Mucosa of descending colon (tissue), 3 donors: ENCODE results near the gene EPB42. TPM values are rescaled to one million over a fixed set of nuclear protein-coding genes. Genes with fewer than 3 reads are reported as not detected.

Experiments used
- ATAC-seq: fragments of 200-7000 bp; cut with Tn5 transposase; one replicate; pipeline ENCODE4 v1.9.1; 2020; ENCODE audit warnings: mild to moderate bottlenecking, moderate library complexity
- DNase-seq, 3 donors: peaks; one replicate each; pipeline ENCODE4 v3.0.0-alpha.2; 2020
- H3K36me3 ChIP-seq: fragments of 200-600 bp; one replicate; pipeline ENCODE4 v1.8.0; 2021; ENCODE audit warnings: low read depth, mild to moderate bottlenecking
- H3K4me1 ChIP-seq: fragments of 200-600 bp; one replicate; pipeline ENCODE4 v1.8.0; 2021; ENCODE audit warnings: low read depth, mild to moderate bottlenecking
- H3K4me3 ChIP-seq: fragments of 200-600 bp; one replicate; pipeline ENCODE4 v1.8.0; 2021; ENCODE audit warnings: mild to moderate bottlenecking
- H3K9me3 ChIP-seq: fragments of 200-600 bp; one replicate; pipeline ENCODE4 v1.8.0; 2021; ENCODE audit warnings: mild to moderate bottlenecking
- CTCF ChIP-seq: fragments of 200-600 bp; IDR thresholded peaks from one replicate; pipeline ENCODE4 v1.8.0; 2022; ENCODE audit warnings: antibody characterized with exemption, mild to moderate bottlenecking
- intact Hi-C, 2 donors: fragments of 100-400 bp; cut with DNase I in 1 of 2; cut with micrococcal nuclease in 1 of 2; formaldehyde crosslinking; loops; one replicate each; pipeline versions ENCODE4 v1.11.0 to v1.11.1; 2022; cut with DNase I, micrococcal nuclease
- total RNA-seq, 3 donors: library from RNA; stranded (reverse); fragmentation: NEBNext Ultra II Directional in 2 of 3; extraction: Animal tissue kit (Norgen Biotek cat#: 25700) in 2 of 3; gene quantifications; one replicate each; pipeline versions ENCODE4 v1.2.1 to v1.2.4, GENCODE V29; 2021 to 2023
- donor health status: DM: no; HTN: no; CAD: no; lungs with moderate emphysema.
- donor health status: DM: no; HTN: no; CAD: no.
- donor health status: DM: no; HTN: yes; CAD: no.

EPB42 gene
- total RNA-seq, 3 donors from 2014 or later, result not detected

GRCh38 chr15:43219929-43220928, 589 bp downstream of the EPB42 start:
- Histone ChIP-seq H3K4me3 (no peak overlapping the region), H3K9me3 (no peaks in the 10 kb centered on the region), H3K4me1 (no peaks in the 10 kb centered on the region), H3K36me3 (no peaks in the 10 kb centered on the region)
- intact Hi-C loops, result no loop called here
- ATAC-seq (no peak), DNase-seq (no peak)
- no peak for TF ChIP-seq CTCF

DNA sequence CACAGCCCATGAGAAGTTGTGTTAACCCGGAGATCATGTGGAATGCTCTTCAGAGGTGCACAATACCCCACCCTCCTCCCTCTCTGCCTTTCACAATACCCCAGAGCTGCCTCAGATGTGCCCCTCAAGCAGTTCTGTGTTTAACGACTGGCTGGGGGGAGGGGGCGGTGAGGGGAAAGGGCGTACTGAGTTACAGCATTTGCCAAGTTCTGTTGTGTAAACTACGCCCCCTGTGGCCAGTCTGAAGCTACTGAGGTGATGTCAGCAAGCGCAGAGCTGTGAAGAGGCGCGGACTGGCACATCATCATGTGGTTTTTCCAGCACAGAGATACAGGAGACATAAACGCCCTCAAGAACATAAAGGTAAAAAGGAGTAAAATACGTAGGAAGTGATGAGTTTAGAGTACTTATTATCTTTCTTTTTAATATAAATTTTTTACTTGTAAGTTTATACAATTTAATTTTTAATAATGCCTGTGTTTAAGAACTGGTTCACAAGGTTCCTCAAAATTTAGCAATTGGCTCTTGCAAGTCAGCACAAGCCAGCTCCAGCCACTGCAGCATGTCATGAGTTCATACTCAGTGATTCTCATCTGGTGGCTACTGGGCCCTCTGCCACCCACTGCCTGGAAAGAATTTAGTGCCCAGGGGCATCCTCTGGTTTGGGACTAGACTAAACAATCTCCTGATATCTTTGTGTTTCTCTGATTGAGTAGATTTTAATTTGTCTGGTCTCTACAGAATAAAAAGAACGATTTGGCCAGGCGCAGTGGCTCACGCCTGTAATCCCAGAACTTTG, 1.7 kb downstream of the EPB42 start:
- TF ChIP-seq CTCF, result no peak
- ATAC-seq, result no peak

DNA sequence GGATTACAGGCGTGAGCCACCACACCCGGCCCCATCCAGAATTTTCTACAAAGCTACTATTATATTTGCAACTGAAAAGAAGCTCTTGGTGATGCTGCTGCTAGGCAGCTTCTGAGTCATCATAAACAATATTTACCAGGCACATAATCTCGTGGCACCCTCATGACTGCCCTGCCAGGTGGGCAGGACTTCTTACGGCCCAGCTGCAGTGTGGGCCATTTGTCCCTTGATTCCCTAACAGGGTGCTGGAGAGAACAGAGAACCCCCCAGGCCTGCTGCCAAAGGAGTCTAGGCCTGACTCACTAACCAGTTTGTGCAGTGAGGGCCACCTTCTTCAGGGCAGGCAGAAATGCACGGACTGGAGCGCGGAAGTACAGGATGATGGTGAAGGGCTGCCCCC, 4.9 kb downstream of the EPB42 start:
- Histone ChIP-seq H3K4me3 (no peak overlapping the region), H3K9me3 (no peaks in the 10 kb centered on the region), H3K4me1 (no peaks in the 10 kb centered on the region), H3K36me3 (no peaks in the 10 kb centered on the region)
- DNase-seq (no peak), ATAC-seq (no peak)
- intact Hi-C loops, result no loop called here
- no peak for TF ChIP-seq CTCF

More for the DNA sequence above, 1.7 kb downstream of the EPB42 start:
- H3K4me3 ChIP-seq, result no peak overlapping the region
- no peaks in the 10 kb centered on the region for H3K36me3 ChIP-seq
- intact Hi-C loops, result no loop called here
- H3K4me1 ChIP-seq, result no peaks in the 10 kb centered on the region
- H3K9me3 ChIP-seq, result no peaks in the 10 kb centered on the region
- no peak for DNase-seq

DNA sequence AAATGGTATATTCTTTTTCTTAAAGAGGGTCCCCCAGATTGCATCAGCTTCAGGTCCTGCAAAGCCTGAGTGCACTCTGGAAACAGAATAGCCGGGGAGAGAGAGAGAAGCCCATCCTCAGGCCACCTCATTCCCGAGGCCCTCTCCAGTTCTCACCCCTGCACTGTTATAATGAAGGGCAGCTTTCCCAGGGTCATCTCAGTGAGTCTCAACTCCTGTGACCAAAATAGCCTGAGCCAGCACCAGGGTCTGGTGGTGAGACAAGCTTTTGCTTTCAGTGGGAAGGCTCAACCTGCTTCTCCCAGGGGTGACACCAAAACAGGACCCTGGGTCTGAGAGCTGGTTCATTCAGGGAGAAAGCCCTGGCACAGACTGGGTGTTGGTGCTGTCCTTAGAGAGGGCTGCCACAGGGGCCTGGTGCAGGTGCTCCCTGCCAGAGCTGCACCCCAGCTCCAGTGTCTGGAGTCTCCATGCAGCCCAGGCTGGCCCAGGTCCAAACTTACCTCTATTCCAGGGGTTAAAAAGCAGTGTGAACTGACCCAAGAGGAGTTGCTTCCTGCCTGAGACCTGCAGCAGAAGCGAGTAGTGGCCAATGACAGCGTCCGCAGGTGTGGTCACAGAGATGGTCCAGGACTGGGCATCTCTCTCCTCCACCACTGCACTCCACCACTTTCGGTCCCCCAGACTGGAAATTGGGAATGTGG, 6.1 kb downstream of the EPB42 start:
- Histone ChIP-seq H3K9me3 (no peaks in the 10 kb centered on the region), H3K36me3 (no peaks in the 10 kb centered on the region), H3K4me3 (no peak overlapping the region), H3K4me1 (no peaks in the 10 kb centered on the region)
- no peak for DNase-seq
- no peak for ATAC-seq
- no peak for TF ChIP-seq CTCF
- intact Hi-C loops, result no loop called here

- Histone ChIP-seq H3K9me3 (no peaks in the 10 kb centered on the region), H3K4me1 (no peaks in the 10 kb centered on the region), H3K36me3 (no peaks in the 10 kb centered on the region), H3K4me3 (no peak overlapping the region)
- DNase-seq (no peak), ATAC-seq (no peak)
- intact Hi-C loops, result no loop called here
- no peak for TF ChIP-seq CTCF
Observed at GRCh38 chr15:43214169-43214568, 6.6 kb downstream of the EPB42 start.
